Activated effector memory CD4-positive, alpha-beta T cell treated with anti-CD3 and anti-CD28 coated beads, Interleukin-2, amount 50 U/mL, for 16 hours (primary cell): ENCODE data around the gene ANO10.
"Not testable (repeated sequence)": the region's sequence is repeated elsewhere in the genome, so short reads cannot be mapped to it uniquely, and the experiment has no call there.

Experiments
- DNase-seq: peaks from one replicate; pipeline ENCODE4 v3.0.0-alpha.2; 2020

Gene ANO10

GRCh38 chr3:43369404-43370292 is 252.2 kb downstream of the ANO10 start:
- peak; percentile 56 for DNase-seq

- DNase-seq = peak; percentile 41
Measured at GRCh38 chr3:43366885-43367284, 254.9 kb downstream of the ANO10 start.

- peak; percentile 54 for DNase-seq
Measured at GRCh38 chr3:43366481-43366880, 255.3 kb downstream of the ANO10 start.

- DNase-seq = peak; percentile 52
Measured at GRCh38 chr3:43365601-43366305, 256.1 kb downstream of the ANO10 start.

DNA sequence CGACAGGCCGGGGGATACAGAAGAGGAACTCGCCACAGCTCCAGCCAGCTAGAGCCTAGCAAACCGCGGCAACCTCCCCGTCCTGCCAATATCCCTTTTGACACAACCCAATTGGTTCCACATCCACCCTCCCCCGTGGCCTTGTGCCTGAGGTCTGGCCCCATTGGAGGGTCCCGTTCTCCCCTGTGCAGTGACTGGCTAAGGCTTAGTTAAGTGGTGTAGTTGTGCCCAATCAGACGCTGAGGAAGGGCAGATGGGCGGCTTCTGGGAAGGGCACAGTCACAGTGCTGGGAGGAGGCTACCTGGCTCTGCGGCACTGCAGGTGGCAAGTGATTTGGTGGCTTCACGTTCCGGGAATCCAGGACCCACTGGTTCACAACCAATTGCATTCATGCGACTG is 256.9 kb downstream of the ANO10 start:
- peak; percentile 58 for DNase-seq

DNA sequence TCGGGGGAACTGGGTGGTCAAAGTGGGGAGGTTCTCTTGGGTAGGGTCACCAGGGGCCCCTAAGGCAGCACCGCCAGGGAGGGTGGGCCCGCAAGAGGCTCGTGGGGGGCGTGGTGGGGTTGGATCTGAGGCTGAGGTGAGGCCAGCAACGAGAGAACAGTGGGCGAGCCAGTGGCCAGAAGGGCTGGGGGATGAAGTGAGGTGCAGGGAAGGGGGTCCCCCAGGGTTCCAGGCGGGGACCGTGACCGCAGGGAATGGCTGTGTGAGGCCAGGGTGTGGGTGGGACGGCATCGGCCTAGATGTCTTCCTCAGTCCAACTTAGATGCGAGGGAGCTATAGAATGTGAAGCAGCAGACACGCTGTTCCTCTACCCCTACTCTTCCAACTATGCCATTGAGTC is 257.3 kb downstream of the ANO10 start:
- DNase-seq = peak; percentile 22

DNA sequence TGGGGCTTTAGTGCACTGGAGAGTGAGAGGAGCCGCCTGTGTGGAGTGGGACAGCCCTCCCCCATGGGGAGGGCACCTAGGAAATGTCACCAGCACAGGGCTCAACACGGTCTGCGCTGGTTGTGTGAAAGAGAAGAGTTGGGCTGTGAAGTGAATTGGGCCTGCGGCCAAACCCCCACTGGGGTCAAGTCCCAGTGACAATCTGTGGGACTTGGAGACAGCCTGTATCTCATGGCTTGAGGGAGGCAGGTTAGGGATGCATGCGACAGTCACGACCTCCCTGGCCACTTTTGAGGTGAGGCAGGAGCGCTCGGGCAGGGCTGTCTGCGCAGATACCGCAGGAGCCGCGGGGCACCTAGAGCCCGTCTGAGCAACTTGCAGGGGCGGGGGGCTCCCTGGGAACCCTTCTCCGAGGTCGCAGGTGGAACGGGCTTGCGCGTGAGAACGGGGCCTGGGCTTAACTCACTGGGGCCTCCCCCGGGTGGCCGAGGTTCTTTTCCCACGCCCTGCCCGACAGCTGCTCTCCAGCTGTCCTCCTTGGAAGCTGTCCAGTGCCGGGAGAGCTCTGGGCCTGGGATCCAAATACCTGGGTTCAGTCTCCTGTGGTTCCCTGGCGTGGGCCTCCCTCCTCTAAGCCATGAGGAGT is 258.1 kb downstream of the ANO10 start:
- peak; percentile 55 for DNase-seq

DNA sequence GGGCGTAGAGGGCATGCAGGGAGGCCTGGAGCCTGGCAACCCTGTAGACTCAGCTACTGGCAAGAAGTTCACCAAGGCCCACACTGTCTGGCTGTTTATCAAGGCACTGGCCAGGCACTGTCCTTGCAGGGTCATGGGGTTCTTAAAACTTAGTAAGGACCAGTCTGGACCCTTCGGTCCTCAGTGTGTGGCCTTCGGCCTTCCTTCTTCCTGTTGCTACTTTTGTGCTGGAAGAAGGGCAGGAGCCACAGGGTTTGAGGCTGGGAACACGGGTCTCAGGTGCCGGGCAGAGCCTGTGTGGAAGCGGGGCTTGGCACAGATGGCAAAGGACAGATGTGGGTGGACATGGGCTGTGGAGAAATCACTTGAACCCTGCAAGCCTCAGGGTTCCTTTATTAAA is 258.9 kb downstream of the ANO10 start:
- peak; percentile 53 for DNase-seq

DNA sequence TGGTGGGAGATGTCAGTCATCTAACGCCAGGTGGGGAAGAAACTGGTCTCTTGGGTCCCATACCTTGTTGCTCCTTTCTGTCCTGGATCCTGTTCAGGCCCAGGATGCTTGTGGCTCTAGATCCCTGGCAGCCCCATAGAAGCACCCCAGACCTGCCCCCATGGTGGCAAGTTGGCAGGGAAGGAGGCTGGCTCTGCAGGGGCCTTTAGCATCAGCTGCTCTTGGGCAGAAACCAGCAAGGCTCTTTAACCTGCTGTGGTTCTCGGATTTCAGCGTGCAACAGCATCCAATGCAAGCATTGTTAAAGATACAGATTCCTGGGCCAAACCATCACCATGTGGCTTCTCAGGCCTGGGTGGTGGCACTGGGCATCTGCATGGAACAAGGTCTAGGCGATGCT is 259.6 kb downstream of the ANO10 start:
- peak; percentile 36 for DNase-seq

DNA sequence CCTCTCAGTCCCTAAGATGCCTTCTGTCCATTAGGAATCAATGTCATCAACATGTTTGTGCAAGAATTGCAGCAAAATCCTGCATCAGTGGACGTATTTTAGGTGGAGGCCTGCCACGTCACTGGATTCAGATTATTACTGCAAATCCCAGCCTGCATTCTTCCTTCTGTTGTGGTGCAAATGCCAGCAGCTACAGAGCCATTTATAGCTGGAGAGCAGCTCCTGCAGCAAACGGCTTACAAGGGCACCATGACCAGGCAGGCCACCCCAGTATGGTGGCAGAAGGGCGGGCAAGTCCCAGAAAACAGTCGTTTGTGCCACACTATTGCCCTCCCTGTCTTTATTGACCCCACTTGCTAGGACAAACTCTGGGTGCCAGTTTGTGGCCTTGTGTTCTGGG is 260.7 kb downstream of the ANO10 start:
- DNase-seq = no peak

DNA sequence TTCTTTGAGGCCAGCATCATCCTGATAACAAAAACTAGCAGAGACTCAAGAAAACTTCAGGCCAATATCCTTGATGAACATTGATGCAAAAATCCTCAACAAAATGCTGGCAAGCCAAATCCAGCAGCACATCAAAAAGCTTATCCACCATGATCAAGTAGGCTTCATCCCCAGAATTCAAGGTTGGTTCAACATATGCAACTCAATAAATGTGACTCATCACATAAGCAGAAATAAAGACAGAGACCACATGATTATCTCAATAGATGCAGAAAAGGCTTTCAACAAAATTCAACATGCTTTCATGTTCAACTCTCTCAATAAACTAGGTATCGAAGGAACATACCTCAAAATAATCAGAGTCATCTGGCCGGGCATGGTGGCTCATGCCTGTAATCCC is 265.8 kb downstream of the ANO10 start:
- not testable (repeated sequence) for DNase-seq

DNA sequence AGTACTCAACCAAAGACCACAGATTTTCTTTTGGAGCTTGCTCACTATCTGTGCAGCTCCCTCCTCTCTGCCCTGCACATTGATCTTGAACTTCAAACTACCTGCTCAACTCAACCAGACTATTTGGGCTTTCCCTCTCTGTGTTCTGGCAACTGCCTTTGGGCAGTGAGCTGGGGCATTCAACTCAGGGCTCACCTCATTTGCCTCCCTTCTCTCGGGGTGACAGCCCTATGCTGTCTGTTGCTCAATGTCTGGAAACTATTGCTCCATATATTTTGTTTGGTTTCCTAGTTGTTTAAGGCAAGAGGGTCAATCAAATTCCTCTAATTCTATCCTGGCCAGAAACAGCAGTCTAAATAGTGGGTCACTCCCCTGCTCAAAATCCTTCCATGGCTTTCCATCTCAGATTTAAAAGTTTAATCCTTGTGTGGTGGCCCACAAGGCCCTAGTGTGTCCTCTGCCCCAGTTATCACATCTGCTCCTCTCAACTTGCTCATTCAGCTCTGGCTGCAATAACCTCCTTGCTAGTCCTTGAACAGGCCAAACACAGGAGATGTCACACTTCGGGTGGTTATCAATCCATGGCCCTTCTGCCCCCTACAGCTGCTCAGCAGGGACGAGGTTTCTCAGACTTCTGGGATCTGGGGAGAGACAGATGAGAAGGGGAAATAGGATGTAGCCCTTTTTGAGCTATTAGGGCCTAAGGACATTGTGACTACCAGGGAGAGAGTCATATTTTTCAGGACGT is 267.7 kb downstream of the ANO10 start:
- no peak for DNase-seq

DNA sequence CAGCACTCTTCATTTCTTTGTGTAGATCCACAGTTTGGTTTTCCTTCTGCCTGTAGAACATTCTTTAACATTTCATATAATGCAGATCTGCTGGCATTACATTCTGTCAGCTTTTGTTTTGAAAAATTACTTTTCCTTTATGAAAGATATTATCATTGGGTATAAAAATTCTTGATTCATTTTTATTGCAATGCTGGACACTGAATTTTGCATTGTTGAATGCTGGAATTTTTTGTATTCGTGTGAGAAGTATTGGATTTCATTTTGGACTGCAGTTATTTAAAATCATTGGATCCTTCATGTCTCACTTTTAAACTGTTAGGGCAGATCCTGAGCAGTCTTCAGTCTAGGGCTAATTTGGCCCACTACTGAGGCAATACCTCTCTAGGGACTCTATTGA is 268.4 kb downstream of the ANO10 start:
- no peak for DNase-seq

- no peak for DNase-seq
Measured at GRCh38 chr3:43349716-43350115, 272.1 kb downstream of the ANO10 start.

- no peak for DNase-seq
Measured at GRCh38 chr3:43348852-43349574, 272.8 kb downstream of the ANO10 start.

DNA sequence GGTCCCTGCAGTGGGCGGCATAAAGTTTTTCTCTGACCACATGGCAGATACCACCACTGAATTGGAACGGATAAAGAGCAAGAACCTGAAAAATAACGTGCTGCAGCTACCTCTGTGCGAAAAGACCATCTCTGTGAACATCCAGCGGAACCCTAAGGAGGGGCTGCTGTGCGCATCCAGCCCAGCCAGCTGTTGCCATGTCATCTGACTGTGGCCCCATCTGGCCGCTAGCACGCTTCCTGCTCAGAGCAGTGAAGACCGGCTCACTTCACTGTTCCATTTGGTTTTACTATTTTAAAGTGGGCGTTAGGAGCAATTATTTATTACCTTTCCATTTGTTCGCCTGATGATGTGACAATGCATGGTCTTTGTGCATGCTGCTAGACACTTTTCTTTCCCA is 273.5 kb downstream of the ANO10 start:
- no peak for DNase-seq

DNA sequence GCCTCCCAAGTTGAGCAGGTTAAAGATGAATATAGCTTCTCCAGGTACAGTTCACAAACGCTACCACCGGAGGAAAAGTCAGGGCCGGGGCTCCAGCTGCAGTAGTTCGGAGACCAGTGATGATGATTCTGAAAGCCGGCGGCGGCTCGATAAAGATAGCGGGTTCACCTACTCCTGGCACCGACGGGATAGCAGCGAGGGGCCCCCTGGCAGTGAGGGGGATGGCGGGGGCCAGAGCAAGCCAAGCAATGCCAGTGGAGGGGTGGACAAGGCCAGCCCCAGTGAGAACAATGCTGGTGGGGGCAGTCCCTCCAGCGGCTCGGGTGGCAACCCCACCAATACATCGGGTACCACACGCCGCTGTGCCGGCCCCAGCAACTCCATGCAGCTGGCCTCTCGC is 274.0 kb downstream of the ANO10 start:
- no peak for DNase-seq

DNA sequence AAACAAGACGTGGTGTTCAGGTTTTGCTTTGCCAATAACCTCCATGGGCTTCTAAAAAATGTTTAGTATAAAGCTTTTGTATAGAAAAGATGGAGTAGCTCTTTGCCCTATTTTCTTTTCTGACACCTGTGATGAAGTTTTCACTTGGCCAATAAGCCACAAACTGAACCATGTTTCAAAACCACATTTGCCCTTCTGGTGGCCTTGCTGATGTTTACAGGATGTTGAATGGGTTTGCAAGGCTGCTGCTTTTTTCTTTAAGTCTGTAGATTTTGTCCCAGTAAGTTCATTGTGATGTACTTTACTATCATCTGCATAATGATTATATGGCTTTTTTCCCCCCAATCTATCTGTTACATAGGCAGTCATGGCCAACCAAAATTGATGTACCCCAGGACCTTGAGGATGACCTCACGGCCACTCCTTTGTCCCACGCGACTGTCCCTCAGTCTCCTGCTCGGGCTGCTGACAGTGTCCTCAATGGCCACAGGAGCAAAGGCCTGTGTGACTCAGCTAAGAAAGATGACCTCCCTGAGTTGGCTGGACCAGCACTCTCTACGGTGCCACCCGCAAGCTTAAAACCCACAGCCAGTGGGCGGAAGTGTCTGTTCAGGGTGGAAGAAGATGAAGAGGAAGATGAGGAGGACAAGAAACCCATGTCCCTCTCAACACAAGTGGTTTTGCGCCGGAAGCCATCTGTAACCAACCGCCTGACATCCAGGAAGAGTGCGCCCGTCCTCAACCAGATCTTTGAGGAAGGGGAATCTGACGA is 274.6 kb downstream of the ANO10 start:
- no peak for DNase-seq

DNA sequence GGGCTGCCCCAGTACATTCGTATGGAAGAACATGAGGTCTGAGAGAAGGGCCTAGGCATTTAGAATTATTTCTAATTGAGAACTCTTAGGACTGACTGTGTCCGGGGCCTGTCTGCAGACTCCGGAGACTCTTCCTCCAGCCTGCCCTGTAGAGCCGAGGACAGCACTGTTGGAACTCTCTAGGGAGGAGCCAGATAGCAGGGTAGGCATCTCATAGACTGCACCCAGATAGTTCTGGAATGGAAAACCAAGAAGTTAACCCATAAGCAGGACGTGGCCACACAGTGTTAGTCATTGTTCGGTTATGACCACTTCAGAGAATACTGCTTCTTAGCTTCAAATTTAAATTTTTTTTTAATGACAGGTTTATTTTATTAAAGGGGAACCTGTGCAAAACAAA is 275.9 kb downstream of the ANO10 start:
- DNase-seq = no peak

DNA sequence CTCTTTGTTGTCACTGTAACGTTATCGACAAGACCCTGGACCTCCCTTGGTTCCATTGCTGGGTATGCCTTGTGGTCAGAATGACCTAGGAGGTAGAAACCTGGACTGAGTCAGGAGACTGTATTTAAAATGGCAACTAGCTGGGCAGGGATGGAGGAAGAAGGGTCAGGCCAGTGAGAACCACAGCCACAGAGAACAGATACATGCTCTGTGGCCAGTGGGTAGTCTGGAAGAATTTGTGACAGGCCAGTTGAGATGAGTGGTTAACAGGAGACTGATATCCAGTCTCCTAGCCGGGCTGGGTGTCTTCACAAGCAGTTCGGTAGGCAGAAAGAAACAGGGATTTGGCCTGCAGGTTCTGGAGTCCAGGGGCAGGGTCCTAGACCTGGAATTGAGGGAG is 276.6 kb downstream of the ANO10 start:
- DNase-seq = no peak

DNA sequence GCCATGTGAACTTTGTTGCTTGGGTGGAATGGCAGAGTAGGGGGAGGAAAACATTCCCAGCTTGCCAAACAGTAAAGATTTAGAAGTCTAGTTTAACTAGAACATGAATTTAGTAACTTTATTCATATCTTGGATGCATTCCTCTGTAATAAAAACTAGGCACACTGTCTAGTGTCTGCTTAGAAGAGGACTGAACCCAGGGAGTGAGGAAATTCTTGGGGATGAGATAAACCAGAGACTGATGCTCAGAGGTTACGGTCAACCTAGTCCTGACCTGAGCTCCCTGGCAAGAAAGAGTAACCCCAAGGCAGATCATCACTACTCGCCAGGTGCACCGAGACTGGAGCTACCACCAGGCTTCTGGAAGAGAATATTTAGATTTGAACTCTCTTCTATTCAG is 277.3 kb downstream of the ANO10 start:
- DNase-seq = no peak

DNA sequence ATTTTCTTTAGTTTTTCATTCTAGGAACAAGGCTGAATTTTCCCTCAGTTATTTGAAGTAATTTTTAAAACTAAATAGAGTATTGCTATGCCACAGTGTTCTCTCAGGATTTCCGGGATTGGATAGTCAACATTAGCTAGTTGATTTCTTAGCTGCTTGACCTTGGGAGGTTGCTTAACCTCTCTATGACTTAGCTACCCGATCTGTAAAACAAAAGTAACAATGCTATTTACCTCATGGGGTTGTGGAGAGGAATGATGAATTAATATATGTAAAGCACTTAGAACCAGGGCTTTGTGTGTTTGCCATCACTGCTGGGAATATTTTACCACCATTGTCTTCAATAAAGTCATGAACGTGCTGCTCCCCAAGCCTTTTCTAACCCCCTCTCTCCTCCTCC is 278.0 kb downstream of the ANO10 start:
- DNase-seq = no peak
